ENCODE data around the gene KLHL29. TPM values are rescaled to one million over a fixed set of nuclear protein-coding genes. Genes with fewer than 3 reads are reported as not detected.

Gene KLHL29
- total RNA-seq, 1 donor from 2014 or later = 36.5 TPM

GRCh38 chr2:23568626-23569190 is 183.7 kb downstream of the KLHL29 start:
- no peak for TF ChIP-seq CTCF (IDR thresholded peaks at IDR 0.05; ENCODE audit: partially characterized antibody, unreplicated experiment)
- H3K4me3 Mint-ChIP-seq (ENCODE audit: unreplicated experiment) = no peak overlapping the region
- H3K4me1 Mint-ChIP-seq (ENCODE audit: low read depth, unreplicated experiment) = peaks cover 13% of the 10 kb centered on the region
- H3K27ac Mint-ChIP-seq (ENCODE audit: unreplicated experiment) = no peak overlapping the region
- H3K27me3 Mint-ChIP-seq (ENCODE audit: unreplicated experiment) = peaks cover 9% of the 10 kb centered on the region
- H3K9me3 Mint-ChIP-seq (ENCODE audit: unreplicated experiment) = peaks cover 18% of the 10 kb centered on the region
- peaks cover 10% of the 10 kb centered on the region for H3K36me3 Mint-ChIP-seq (ENCODE audit: unreplicated experiment)
- DNase-seq = no peak

GRCh38 chr2:23569761-23570365 is 184.9 kb downstream of the KLHL29 start:
- Mint-ChIP-seq H3K36me3 (ENCODE audit: unreplicated experiment) (peaks cover 8% of the 10 kb centered on the region), H3K9me3 (ENCODE audit: unreplicated experiment) (peaks cover 10% of the 10 kb centered on the region), H3K4me3 (ENCODE audit: unreplicated experiment) (no peak overlapping the region), H3K27ac (ENCODE audit: unreplicated experiment) (peak overlapping the region; percentile 33), H3K27me3 (ENCODE audit: unreplicated experiment) (peaks cover 5% of the 10 kb centered on the region), H3K4me1 (ENCODE audit: low read depth, unreplicated experiment) (peaks cover 7% of the 10 kb centered on the region)
- no peak for TF ChIP-seq CTCF (IDR thresholded peaks at IDR 0.05; ENCODE audit: partially characterized antibody, unreplicated experiment)
- DNase-seq = no peak

- Mint-ChIP-seq H3K27me3 (ENCODE audit: unreplicated experiment) (peaks cover 5% of the 10 kb centered on the region), H3K9me3 (ENCODE audit: unreplicated experiment) (peaks cover 7% of the 10 kb centered on the region), H3K36me3 (ENCODE audit: unreplicated experiment) (peaks cover 6% of the 10 kb centered on the region), H3K4me3 (ENCODE audit: unreplicated experiment) (no peak overlapping the region), H3K27ac (ENCODE audit: unreplicated experiment) (no peak overlapping the region), H3K4me1 (ENCODE audit: low read depth, unreplicated experiment) (peaks cover 4% of the 10 kb centered on the region)
- TF ChIP-seq CTCF (IDR thresholded peaks at IDR 0.05; ENCODE audit: partially characterized antibody, unreplicated experiment) = no peak
- DNase-seq = no peak
Observed at GRCh38 chr2:23571085-23571484, 186.1 kb downstream of the KLHL29 start.

GRCh38 chr2:23571527-23572282 is 186.7 kb downstream of the KLHL29 start:
- DNase-seq = no peak
- no peak overlapping the region for H3K4me3 Mint-ChIP-seq (ENCODE audit: unreplicated experiment)
- H3K9me3 Mint-ChIP-seq (ENCODE audit: unreplicated experiment) = peaks cover 7% of the 10 kb centered on the region
- H3K27me3 Mint-ChIP-seq (ENCODE audit: unreplicated experiment) = peaks cover 5% of the 10 kb centered on the region
- H3K4me1 Mint-ChIP-seq (ENCODE audit: low read depth, unreplicated experiment) = peaks cover 4% of the 10 kb centered on the region
- no peak overlapping the region for H3K27ac Mint-ChIP-seq (ENCODE audit: unreplicated experiment)
- no peak for TF ChIP-seq CTCF (IDR thresholded peaks at IDR 0.05; ENCODE audit: partially characterized antibody, unreplicated experiment)
- H3K36me3 Mint-ChIP-seq (ENCODE audit: unreplicated experiment) = peaks cover 6% of the 10 kb centered on the region
